ENCODE measurements around the gene USP34. TPM values are rescaled to one million over a fixed set of nuclear protein-coding genes. Genes with fewer than 3 reads are reported as not detected.

The USP34 gene
- total RNA-seq, 1 experiment from 2014 or later: 91.4 TPM

DNA sequence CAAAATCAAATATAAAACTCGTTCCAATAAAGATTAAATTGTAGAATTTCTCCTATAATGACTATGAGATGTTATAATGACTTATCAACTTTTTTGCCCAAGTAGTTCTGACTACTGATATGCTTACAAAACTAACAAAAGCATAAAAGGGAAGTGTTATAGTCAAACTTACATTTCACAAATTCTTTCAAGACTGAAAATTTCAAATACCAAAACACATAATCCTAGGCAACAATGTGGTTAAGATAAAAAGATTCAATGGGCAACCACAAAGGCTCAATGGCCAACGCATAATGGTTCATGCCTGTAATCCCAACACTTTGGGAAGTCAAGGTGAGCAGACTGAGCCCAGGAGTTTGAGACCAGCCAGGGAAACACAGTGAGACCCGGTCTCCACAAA lies 135.7 kb downstream of the USP34 start:
- peaks cover 30% of the 10 kb centered on the region for H3K36me3 ChIP-seq (ENCODE audit: control insufficient read depth, insufficient read depth, low read length)
- ChIA-PET CTCF (no interaction called here), POLR2A (no interaction called here)
- DNase-seq (ENCODE audit: low read depth, low spot score) (no peak), ATAC-seq (no peak)
- H3K4me3 ChIP-seq (ENCODE audit: low read depth in 2 of 2, low read length in 2 of 2): no peak overlapping the region
- no peaks in the 10 kb centered on the region for H3K27me3 ChIP-seq (ENCODE audit: control insufficient read depth, insufficient read depth, low read length)
- no TSS peak for BruUV-seq (replicated peaks)
- no peaks in the 10 kb centered on the region for H3K9me3 ChIP-seq (ENCODE audit: control insufficient read depth, insufficient read depth, low read depth, low read length)
- no peaks in the 10 kb centered on the region; the same call in 1 of the 2 replicates for H3K4me1 ChIP-seq (ENCODE audit: control insufficient read depth, insufficient read depth, low read length)
- intact Hi-C loops (cut with micrococcal nuclease; ENCODE audit: unreplicated experiment): no loop called here
- H3K27ac ChIP-seq (ENCODE audit: low read length): no peak overlapping the region
- in situ Hi-C loops (cut with HindIII; ENCODE audit: low pct_unique_long_range_greater_than_20kb, low sequenced_read_pairs): no loop called here
- TF ChIP-seq, protein P1, sequence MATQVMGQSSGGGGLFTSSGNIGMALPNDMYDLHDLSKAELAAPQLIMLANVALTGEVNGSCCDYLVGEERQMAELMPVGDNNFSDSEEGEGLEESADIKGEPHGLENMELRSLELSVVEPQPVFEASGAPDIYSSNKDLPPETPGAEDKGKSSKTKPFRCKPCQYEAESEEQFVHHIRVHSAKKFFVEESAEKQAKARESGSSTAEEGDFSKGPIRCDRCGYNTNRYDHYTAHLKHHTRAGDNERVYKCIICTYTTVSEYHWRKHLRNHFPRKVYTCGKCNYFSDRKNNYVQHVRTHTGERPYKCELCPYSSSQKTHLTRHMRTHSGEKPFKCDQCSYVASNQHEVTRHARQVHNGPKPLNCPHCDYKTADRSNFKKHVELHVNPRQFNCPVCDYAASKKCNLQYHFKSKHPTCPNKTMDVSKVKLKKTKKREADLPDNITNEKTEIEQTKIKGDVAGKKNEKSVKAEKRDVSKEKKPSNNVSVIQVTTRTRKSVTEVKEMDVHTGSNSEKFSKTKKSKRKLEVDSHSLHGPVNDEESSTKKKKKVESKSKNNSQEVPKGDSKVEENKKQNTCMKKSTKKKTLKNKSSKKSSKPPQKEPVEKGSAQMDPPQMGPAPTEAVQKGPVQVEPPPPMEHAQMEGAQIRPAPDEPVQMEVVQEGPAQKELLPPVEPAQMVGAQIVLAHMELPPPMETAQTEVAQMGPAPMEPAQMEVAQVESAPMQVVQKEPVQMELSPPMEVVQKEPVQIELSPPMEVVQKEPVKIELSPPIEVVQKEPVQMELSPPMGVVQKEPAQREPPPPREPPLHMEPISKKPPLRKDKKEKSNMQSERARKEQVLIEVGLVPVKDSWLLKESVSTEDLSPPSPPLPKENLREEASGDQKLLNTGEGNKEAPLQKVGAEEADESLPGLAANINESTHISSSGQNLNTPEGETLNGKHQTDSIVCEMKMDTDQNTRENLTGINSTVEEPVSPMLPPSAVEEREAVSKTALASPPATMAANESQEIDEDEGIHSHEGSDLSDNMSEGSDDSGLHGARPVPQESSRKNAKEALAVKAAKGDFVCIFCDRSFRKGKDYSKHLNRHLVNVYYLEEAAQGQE (IDR thresholded peaks at IDR 0.05; ENCODE audit: insufficient read depth in 1 of 2, low read depth in 2 of 2, low read length in 1 of 2): no peak
- TF ChIP-seq POLR2AphosphoS5 (IDR thresholded peaks at IDR 0.05; ENCODE audit: low read depth, low read length) (no peak), SIN3A (IDR thresholded peaks at IDR 0.05; ENCODE audit: borderline replicate concordance, insufficient read depth, low read depth, low read length) (no peak), TCF7L2 (IDR thresholded peaks at IDR 0.05; ENCODE audit: low read depth, low read length) (no peak)
- TF ChIP-seq, protein P2, sequence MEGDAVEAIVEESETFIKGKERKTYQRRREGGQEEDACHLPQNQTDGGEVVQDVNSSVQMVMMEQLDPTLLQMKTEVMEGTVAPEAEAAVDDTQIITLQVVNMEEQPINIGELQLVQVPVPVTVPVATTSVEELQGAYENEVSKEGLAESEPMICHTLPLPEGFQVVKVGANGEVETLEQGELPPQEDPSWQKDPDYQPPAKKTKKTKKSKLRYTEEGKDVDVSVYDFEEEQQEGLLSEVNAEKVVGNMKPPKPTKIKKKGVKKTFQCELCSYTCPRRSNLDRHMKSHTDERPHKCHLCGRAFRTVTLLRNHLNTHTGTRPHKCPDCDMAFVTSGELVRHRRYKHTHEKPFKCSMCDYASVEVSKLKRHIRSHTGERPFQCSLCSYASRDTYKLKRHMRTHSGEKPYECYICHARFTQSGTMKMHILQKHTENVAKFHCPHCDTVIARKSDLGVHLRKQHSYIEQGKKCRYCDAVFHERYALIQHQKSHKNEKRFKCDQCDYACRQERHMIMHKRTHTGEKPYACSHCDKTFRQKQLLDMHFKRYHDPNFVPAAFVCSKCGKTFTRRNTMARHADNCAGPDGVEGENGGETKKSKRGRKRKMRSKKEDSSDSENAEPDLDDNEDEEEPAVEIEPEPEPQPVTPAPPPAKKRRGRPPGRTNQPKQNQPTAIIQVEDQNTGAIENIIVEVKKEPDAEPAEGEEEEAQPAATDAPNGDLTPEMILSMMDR (IDR thresholded peaks at IDR 0.05): no peak

DNA sequence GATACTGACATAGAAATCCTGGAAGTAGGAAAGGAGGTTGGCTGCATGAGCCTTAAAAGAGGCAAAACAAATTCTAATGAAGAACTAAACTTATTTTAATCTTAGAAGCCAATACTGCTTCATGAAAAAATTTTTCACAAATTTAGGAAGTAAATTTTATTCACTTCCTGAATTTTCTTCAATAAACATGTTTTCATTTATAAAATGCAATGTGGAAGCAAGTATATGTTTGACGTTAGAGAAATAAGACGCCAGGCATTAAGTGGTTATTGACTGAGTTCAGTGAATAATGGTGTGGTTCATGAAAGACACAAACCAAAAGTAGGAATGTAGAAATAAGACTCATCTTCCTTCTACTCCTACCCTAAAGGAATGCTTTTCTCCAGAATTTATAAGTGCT lies 136.4 kb downstream of the USP34 start:
- in situ Hi-C loops (cut with HindIII; ENCODE audit: low pct_unique_long_range_greater_than_20kb, low sequenced_read_pairs): no loop called here
- DNase-seq (ENCODE audit: low read depth, low spot score): no peak
- CTCF ChIA-PET: no interaction called here
- TF ChIP-seq, protein P1 (IDR thresholded peaks at IDR 0.05; ENCODE audit: insufficient read depth in 1 of 2, low read depth in 2 of 2, low read length in 1 of 2): no peak
- Histone ChIP-seq H3K9me3 (ENCODE audit: control insufficient read depth, insufficient read depth, low read depth, low read length) (no peaks in the 10 kb centered on the region), H3K4me3 (ENCODE audit: low read depth in 2 of 2, low read length in 2 of 2) (no peak overlapping the region), H3K27me3 (ENCODE audit: control insufficient read depth, insufficient read depth, low read length) (no peaks in the 10 kb centered on the region), H3K4me1 (ENCODE audit: control insufficient read depth, insufficient read depth, low read length) (peaks cover 2% of the 10 kb centered on the region), H3K27ac (ENCODE audit: low read length) (no peak overlapping the region), H3K36me3 (ENCODE audit: control insufficient read depth, insufficient read depth, low read length) (peaks cover 30% of the 10 kb centered on the region)
- ATAC-seq: no peak
- intact Hi-C loops (cut with micrococcal nuclease; ENCODE audit: unreplicated experiment): no loop called here
- POLR2A ChIA-PET: no interaction called here
- no TSS peak for BruUV-seq (replicated peaks)
